Stomach smooth muscle (tissue), 2 donors: Measurements from ENCODE around the gene CLDN20.

ENCODE experiments used
- H3K27ac ChIP-seq: one replicate; pipeline ENCODE4 v1.7.0; 2013; ENCODE audit warnings: mild to moderate bottlenecking, low read length, inconsistent platforms
- H3K27me3 ChIP-seq, 2 donors: one replicate each; pipeline ENCODE4 v1.7.0; 2013; ENCODE audit warnings: low read length in 2 of 2; ENCODE audit not compliant: insufficient read depth in 2 of 2, control insufficient read depth in 1 of 2
- H3K36me3 ChIP-seq, 2 donors: one replicate each; pipeline ENCODE4 v1.7.0; 2013; ENCODE audit warnings: low read length in 2 of 2; ENCODE audit not compliant: control insufficient read depth in 2 of 2, insufficient read depth in 2 of 2
- H3K4me1 ChIP-seq: one replicate; pipeline ENCODE4 v1.7.0; 2013; ENCODE audit warnings: low read length; ENCODE audit not compliant: control insufficient read depth, insufficient read depth
- H3K4me3 ChIP-seq, 2 donors: one replicate each; pipeline ENCODE4 v1.7.0; 2013; ENCODE audit warnings: low read length in 2 of 2
- H3K9ac ChIP-seq, 2 donors: one replicate each; pipeline ENCODE4 v1.7.0; 2013; ENCODE audit warnings: low read length in 2 of 2, mild to moderate bottlenecking in 1 of 2
- H3K9me3 ChIP-seq, 2 donors: one replicate each; pipeline ENCODE4 v1.7.0; 2013; ENCODE audit warnings: low read length in 2 of 2; ENCODE audit not compliant: control insufficient read depth in 2 of 2
- donor health status: healthy.
- donor health status: Pancreatic carcinoma.

The CLDN20 gene

GRCh38 chr6:155245193-155245592 lies 18.6 kb upstream of the CLDN20 start:
- H3K36me3 ChIP-seq = peaks cover 2 to 3% of the 10 kb centered on the region in 2 donors

GRCh38 chr6:155245831-155246230 lies 18.0 kb upstream of the CLDN20 start:
- Histone ChIP-seq H3K9me3 (no peaks in the 10 kb centered on the region), H3K27me3 (no peaks in the 10 kb centered on the region), H3K27ac (no peak overlapping the region), H3K4me3 (no peak overlapping the region), H3K36me3 (peaks cover 3 to 5% of the 10 kb centered on the region in 2 donors), H3K9ac (no peak overlapping the region), H3K4me1 (peaks cover 15% of the 10 kb centered on the region)

More at GRCh38 chr6:155245193-155245592, 18.6 kb upstream of the CLDN20 start:
- H3K27ac ChIP-seq = no peak overlapping the region
- peaks cover 21% of the 10 kb centered on the region for H3K4me1 ChIP-seq
- H3K4me3 ChIP-seq = no peak overlapping the region
- H3K27me3 ChIP-seq = no peaks in the 10 kb centered on the region
- H3K9ac ChIP-seq = no peak overlapping the region
- no peaks in the 10 kb centered on the region for H3K9me3 ChIP-seq

- peaks cover 13% of the 10 kb centered on the region for H3K4me1 ChIP-seq
- H3K27ac ChIP-seq = no peak overlapping the region
- H3K36me3 ChIP-seq = peaks cover 3 to 5% of the 10 kb centered on the region in 2 donors
These were observed 17.0 kb upstream of the CLDN20 start for GRCh38 chr6:155246825-155247224.

GRCh38 chr6:155247618-155248007 lies 16.2 kb upstream of the CLDN20 start:
- peaks cover 3 to 5% of the 10 kb centered on the region in 2 donors for H3K36me3 ChIP-seq
- peaks cover 13% of the 10 kb centered on the region for H3K4me1 ChIP-seq
- no peaks in the 10 kb centered on the region for H3K27me3 ChIP-seq
- H3K4me3 ChIP-seq = no peak overlapping the region
- H3K9me3 ChIP-seq = no peaks in the 10 kb centered on the region
- H3K27ac ChIP-seq = no peak overlapping the region
- no peak overlapping the region for H3K9ac ChIP-seq

More at GRCh38 chr6:155246825-155247224, 17.0 kb upstream of the CLDN20 start:
- H3K27me3 ChIP-seq = no peaks in the 10 kb centered on the region
- H3K9me3 ChIP-seq = no peaks in the 10 kb centered on the region
- no peak overlapping the region for H3K9ac ChIP-seq
- H3K4me3 ChIP-seq = no peak overlapping the region

- Histone ChIP-seq H3K27me3 (no peaks in the 10 kb centered on the region), H3K4me3 (no peak overlapping the region), H3K9ac (no peak overlapping the region), H3K36me3 (peaks cover 3 to 5% of the 10 kb centered on the region in 2 donors), H3K4me1 (peaks cover 10% of the 10 kb centered on the region), H3K27ac (no peak overlapping the region), H3K9me3 (no peaks in the 10 kb centered on the region)
These were observed 15.5 kb upstream of the CLDN20 start for GRCh38 chr6:155248008-155249001.

- no peak overlapping the region for H3K27ac ChIP-seq
- no peak overlapping the region for H3K4me3 ChIP-seq
- H3K9me3 ChIP-seq = no peaks in the 10 kb centered on the region
- H3K27me3 ChIP-seq = no peaks in the 10 kb centered on the region
- H3K36me3 ChIP-seq = peaks cover 12 to 14% of the 10 kb centered on the region in 2 donors
- H3K4me1 ChIP-seq = peaks cover 8% of the 10 kb centered on the region
- H3K9ac ChIP-seq = no peak overlapping the region
These were observed 13.0 kb upstream of the CLDN20 start for GRCh38 chr6:155250701-155251381.

- Histone ChIP-seq H3K27ac (no peak overlapping the region), H3K4me3 (no peak overlapping the region), H3K36me3 (peaks cover 18 to 21% of the 10 kb centered on the region in 2 donors), H3K4me1 (peaks cover 8% of the 10 kb centered on the region), H3K9ac (no peak overlapping the region), H3K9me3 (no peaks in the 10 kb centered on the region), H3K27me3 (no peaks in the 10 kb centered on the region)
These were observed 11.2 kb upstream of the CLDN20 start for GRCh38 chr6:155252581-155252980.

- peaks cover 3% of the 10 kb centered on the region for H3K4me1 ChIP-seq
- no peak overlapping the region for H3K4me3 ChIP-seq
- H3K27me3 ChIP-seq = no peaks in the 10 kb centered on the region
- peaks cover 21 to 26% of the 10 kb centered on the region in 2 donors for H3K36me3 ChIP-seq
- H3K9me3 ChIP-seq = no peaks in the 10 kb centered on the region
- H3K9ac ChIP-seq = no peak overlapping the region
- no peak overlapping the region for H3K27ac ChIP-seq
These were observed 10.5 kb upstream of the CLDN20 start for GRCh38 chr6:155253337-155253736.

GRCh38 chr6:155254139-155254538 lies 9.7 kb upstream of the CLDN20 start:
- H3K9me3 ChIP-seq = no peaks in the 10 kb centered on the region
- no peak overlapping the region for H3K9ac ChIP-seq
- peaks cover 24 to 30% of the 10 kb centered on the region in 2 donors for H3K36me3 ChIP-seq
- no peaks in the 10 kb centered on the region for H3K27me3 ChIP-seq
- no peaks in the 10 kb centered on the region for H3K4me1 ChIP-seq
- H3K27ac ChIP-seq = no peak overlapping the region
- H3K4me3 ChIP-seq = no peak overlapping the region

- H3K4me1 ChIP-seq = no peaks in the 10 kb centered on the region
- H3K27me3 ChIP-seq = no peaks in the 10 kb centered on the region
- H3K9ac ChIP-seq = no peak overlapping the region
- H3K9me3 ChIP-seq = no peaks in the 10 kb centered on the region
- H3K27ac ChIP-seq = no peak overlapping the region
- peaks cover 27 to 36% of the 10 kb centered on the region in 2 donors for H3K36me3 ChIP-seq
- no peak overlapping the region for H3K4me3 ChIP-seq
These were observed 7.6 kb upstream of the CLDN20 start for GRCh38 chr6:155256122-155256795.
